ENCODE measurements around the gene WDFY1.

WDFY1 gene, protein sequence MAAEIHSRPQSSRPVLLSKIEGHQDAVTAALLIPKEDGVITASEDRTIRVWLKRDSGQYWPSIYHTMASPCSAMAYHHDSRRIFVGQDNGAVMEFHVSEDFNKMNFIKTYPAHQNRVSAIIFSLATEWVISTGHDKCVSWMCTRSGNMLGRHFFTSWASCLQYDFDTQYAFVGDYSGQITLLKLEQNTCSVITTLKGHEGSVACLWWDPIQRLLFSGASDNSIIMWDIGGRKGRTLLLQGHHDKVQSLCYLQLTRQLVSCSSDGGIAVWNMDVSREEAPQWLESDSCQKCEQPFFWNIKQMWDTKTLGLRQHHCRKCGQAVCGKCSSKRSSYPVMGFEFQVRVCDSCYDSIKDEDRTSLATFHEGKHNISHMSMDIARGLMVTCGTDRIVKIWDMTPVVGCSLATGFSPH

DNA sequence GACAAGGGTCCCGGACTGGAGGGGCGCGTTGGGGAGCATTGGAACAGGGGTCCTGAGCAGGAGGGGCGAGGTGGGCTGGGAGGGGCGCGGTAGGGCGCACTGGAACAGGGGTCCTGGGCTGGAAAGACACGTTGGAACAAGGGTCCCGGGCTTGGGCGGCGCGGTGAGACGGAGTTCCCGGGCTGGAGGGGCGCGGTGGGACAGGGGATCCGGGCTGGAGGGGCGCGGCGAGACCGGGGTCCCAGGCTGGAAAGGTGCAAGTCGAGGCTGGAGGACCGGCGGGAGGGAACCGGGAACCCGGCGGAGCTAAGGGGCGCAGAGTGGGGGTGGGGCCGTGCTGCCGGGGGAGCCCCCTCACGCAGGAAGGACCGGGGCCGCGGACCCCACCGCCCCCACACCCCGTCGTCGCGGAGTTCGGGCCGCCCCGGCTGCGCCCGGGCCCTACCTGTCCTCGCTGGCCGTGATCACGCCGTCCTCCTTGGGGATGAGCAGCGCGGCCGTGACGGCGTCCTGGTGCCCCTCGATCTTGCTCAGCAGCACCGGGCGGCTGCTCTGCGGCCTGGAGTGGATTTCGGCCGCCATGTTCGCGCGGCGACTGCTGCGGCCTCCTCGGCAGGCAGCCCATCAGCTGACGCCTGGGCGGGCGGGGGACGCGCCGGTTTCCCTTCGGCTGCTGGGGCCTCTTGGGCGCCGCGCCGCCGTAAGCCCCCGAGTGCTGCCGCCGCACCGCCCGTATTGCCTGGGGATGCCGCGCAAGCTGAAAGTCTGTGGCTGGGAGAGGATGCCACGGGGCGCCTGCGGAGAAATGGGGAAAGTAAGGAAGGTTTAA is at the start of gene WDFY1:
TSS of gene WDFY1 (minus strand) at position 633 of the 829 bp plus-strand sequence. CDS start at position 582, 51 bp downstream.
- DNase-seq = peak; percentile 59

DNA sequence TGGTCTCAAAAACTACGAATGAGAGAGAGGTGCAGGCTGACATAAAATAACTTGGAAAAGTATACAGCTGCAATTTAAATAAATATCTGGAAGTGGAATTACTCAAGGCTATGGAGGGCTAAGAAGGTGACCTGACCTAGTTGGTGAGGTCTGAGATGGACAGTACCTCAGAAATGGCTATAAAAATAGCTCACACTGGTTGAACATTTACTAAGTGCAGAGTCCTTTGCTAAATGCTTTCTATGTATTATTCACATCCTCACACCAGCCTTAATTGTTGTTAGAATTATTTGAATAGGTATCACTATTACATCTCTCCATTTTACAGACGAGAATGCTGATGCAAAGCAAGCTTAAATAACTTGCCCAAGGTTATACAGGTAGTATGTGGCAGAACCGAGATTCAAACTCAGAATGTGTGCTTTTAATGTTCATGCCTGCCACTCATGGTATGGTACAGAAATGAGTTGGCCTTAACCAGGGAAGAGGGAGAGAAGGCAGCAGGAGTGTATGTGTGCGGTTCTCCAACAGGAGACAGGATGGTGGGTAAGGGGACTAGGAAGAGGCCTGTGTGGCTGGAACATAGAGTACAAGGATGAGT is 49.5 kb upstream of the WDFY1 start:
- no peak for DNase-seq

DNA sequence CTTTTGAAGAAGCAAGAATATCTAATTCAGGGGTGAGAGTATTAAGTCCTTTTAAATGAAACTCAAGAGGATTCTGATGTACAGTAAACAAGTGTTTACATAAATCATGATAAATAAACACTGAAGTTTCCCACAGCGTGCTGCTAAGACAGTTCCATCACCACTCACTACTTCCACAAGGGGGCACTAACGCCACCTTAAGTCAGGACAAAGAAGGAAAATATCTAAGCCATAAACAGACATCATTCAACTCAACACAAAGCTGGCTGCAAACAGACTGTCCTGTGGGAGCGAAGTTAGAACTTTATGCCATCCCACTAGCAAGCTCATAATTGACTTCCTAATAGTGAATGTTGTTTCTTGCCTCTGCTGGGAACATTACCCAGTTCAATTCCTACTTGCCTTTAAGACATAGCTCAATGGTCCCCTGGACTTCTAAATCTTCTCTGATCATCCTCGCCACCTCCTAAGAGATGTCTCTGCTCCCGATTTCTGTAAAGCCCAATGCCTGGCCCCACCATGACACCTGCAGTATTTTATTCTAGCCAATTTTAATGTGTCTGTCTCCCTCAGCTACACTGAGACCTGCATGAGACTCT is 48.6 kb upstream of the WDFY1 start:
- DNase-seq = peak; percentile 25

DNA sequence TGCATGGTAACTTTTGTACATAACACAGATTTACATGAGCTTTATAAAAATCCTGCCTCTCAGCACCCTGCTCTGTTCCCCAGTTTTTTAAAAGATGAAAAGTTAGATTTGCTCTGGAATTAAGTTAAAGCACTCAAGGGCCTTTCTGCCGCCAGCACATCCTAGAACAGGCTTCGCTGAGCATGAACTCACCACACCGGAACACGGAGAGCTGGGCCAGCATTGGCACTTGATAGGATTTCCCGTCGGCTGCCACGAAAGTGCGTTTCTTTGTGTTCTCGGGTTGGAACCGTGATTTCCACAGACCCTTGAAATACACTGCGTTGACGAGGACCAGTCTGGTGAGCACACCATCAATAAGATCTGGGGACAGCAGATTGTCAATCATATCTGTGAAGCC is 46.5 kb upstream of the WDFY1 start:
- DNase-seq = no peak

- no peak for DNase-seq
Observed at GRCh38 chr2:223989856-223990232, 44.7 kb upstream of the WDFY1 start.

DNA sequence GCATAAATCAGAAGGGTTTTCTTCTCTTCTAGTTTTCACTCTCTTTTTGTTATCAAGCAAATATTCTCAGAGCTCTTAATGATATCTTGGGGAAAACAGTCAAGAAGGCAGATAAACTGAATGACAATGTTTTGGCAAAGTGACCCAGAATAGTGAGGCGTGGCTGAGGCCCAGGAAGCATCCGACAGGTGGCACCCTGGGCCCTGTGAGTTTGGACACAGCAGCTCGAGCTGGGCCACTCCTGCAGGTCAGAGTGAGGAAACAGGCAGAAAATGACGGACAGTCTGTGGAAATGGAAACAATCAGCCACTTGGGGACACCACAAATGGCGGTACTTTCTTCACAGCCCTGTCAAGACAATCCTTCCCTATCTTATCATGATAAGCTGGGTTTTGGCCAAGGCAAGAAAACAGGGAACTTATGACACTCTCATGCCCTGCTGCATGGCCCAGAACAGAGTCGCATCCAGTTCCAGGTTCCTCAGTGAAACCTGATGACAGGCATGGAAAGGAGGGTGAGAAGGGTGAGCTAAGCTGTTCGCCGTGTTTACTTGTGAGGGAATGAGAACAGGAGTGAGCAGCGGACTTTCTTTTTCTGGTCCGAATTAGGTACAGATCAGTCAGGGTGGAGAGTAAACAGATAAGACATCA is 44.2 kb upstream of the WDFY1 start:
- no peak for DNase-seq

GRCh38 chr2:223981241-223981640 is 36.1 kb upstream of the WDFY1 start:
- no peak for DNase-seq

GRCh38 chr2:223980803-223981202 is 35.7 kb upstream of the WDFY1 start:
- no peak for DNase-seq

DNA sequence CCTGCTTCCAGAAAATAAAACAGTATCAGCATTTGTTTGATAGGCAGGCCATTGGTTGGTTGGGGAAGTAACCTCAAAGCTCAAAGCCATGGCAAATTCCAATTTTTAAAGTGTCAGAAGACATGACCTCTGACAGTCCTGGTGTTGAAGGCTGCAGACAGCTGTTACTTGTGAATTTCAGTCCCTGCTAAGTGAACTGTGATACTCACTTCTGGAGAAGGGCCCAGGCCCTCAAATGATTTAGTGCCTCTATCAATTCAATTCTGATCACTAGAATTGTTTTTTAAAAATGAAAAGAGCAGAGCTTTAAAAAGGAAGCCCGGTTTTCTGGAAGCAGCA is 35.2 kb upstream of the WDFY1 start:
- no peak for DNase-seq

GRCh38 chr2:223979730-223980396 is 34.7 kb upstream of the WDFY1 start:
- DNase-seq = no peak

DNA sequence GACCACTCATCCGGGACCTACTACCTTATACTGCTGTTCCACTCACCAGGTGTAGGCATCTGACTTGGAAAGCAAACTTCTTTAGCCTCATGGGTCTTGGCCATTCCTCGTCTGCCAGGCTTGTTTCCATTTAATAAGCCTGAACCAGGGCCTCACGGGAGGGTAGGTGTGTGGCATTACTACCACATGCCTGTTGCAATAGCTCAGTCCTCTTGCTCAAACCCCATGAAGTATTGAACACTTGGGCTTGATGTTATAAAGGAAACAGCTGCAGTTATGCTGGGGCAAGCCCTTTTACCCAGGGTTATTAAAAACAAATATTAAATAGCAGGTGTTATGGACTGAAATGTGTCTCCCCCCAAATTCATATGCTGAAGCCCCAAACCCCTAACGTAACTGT is 33.3 kb upstream of the WDFY1 start:
- DNase-seq = no peak

GRCh38 chr2:223976635-223977226 is 31.6 kb upstream of the WDFY1 start:
- DNase-seq = no peak

GRCh38 chr2:223973606-223974005 is 28.5 kb upstream of the WDFY1 start:
- no peak for DNase-seq

DNA sequence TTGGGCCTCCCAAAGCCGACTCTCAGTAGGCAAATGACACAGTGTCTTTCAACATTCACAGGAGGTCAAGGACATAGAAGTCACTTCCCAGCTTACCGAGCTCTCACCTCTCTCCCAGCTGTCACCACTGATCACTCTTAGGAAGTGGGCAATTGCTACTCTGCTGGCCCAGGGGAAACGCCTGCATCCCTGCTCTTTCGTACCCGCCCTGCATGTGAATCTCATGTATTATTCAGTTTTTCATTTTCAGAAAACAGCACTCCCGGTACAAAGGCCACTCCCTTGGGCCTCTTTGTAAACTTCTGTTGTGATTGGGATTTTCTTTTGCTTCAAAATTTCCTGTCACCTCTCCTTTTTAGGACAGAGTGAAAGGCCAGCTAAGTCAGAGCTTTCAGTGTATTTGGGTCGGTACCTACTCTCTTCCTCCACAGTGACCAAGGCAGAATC is 27.5 kb upstream of the WDFY1 start:
- no peak for DNase-seq

- DNase-seq = no peak
Observed at GRCh38 chr2:223971731-223972130, 26.6 kb upstream of the WDFY1 start.

DNA sequence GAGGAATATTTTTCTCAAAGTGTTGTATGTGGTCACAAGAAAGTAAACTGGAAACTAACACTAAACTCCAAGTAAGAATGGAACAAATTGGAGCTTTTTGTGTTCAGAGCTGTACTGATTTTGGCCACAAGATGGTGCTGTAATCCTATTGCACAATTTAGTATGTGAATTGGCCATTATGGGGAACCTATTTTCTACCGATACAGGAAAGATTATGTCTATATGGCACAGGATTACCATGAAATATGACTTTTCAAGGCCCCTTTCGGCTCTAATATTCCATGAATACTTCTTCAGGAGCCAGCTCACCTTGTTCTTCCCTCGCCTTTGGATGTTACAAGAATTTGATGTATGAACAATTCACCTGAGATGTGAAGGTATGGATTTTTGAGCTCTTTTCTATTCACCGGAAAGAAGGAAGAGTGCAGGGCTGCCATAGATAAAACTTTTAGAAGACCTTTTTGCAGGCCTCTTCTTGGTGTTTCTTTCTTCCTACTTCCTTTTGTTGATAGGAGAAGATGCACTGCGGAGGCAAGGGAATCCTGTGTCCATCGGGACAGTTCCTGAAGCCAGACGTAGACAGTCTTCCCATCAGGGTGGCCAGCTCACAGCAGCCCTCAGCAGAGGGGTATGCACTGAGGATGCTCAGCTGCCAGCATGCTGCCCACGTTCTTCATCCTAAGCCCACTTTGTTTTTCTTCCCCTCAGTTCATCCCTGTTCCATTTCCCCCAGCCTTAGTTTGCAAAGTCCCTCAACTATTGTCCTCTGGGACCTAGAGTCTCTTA is 25.4 kb upstream of the WDFY1 start:
- peak; percentile 46 for DNase-seq

- no peak for DNase-seq
Observed at GRCh38 chr2:223969856-223970255, 24.7 kb upstream of the WDFY1 start.

DNA sequence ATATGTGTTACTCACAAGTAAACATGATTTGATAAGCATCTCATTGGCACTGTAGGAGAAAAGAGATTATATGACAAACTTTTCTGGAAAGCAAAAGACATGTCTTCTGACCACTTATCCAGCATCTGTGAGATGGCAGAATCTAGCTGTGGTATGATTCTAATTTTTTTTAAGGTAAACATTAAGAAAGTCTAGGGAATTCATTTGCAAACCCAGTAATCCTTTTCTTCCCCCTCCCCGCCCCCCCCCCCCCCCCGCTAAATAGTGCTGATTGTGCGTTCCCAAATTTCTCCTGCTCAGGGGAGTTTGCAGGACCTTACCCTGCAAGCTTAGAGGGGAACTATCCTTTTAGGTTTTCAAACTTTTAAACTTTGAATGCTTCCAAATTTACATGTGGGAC is 24.2 kb upstream of the WDFY1 start:
- no peak for DNase-seq

- DNase-seq = no peak
Observed at GRCh38 chr2:223967981-223968380, 22.8 kb upstream of the WDFY1 start.

DNA sequence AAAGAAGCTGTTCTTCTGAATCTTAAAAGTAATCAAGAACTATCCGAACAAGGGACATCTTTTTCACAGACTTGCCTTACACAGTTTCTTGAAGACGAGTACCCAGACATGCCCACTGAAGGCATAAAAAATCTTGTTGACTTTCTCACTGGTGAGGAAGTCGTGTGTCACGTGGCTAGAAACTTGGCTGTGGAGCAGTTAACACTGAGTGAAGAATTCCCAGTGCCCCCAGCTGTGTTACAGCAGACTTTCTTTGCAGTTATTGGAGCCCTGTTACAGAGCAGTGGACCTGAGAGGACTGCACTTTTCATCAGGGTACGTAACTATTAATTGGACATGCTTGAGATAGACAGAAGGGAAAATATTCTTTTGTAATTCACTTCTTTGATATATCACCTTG is 14.6 kb upstream of the WDFY1 start:
- DNase-seq = no peak

All from KG1 (cell line).